DOHH2 (cell line): ENCODE measurements around the gene CARD11.
"Not testable (repeated sequence)": the region's sequence is repeated elsewhere in the genome, so short reads cannot be mapped to it uniquely, and the experiment has no call there.

ENCODE experiments used
- H3F3A ChIP-seq: fragments of 200-600 bp; sonication (generic), shearing (Covaris generic); 2 replicates; pipeline ENCODE4 v1.6.0; 2016; ENCODE audit warnings: antibody characterized with exemption, mild to moderate bottlenecking; ENCODE audit not compliant: control insufficient read depth, insufficient read depth
- H3K27ac ChIP-seq: fragments of 200-600 bp; sonication (generic); 2 replicates; pipeline ENCODE4 v1.5.1; 2014; ENCODE audit warnings: low read depth, mild to moderate bottlenecking, low read length, moderate library complexity
- H3K27me3 ChIP-seq: fragments of 200-600 bp; sonication (generic); 2 replicates; pipeline ENCODE4 v1.6.1; 2014; ENCODE audit warnings: mild to moderate bottlenecking, low read length, mixed read lengths; ENCODE audit not compliant: control insufficient read depth
- H3K36me3 ChIP-seq: fragments of 200-600 bp; sonication (generic); 2 replicates; pipeline ENCODE4 v1.6.1; 2014; ENCODE audit warnings: mild to moderate bottlenecking, low read length, moderate library complexity, mixed read lengths; ENCODE audit not compliant: control insufficient read depth
- H3K4me1 ChIP-seq: fragments of 200-600 bp; sonication (generic); 2 replicates; pipeline ENCODE4 v1.6.1; 2014; ENCODE audit warnings: mild to moderate bottlenecking, low read length, mixed read lengths; ENCODE audit not compliant: control insufficient read depth
- H3K4me2 ChIP-seq: fragments of 200-600 bp; sonication (generic); 2 replicates; pipeline ENCODE4 v1.6.0; 2014; ENCODE audit warnings: mild to moderate bottlenecking, low read length, moderate library complexity
- H3K4me3 ChIP-seq: fragments of 200-600 bp; sonication (generic); 2 replicates; pipeline ENCODE4 v1.5.1; 2014; ENCODE audit warnings: mild to moderate bottlenecking, low read length, mixed read lengths
- H3K79me2 ChIP-seq: fragments of 200-600 bp; sonication (generic); 2 replicates; pipeline ENCODE4 v1.6.1; 2014; ENCODE audit warnings: mild to moderate bottlenecking, low read length, mixed read lengths; ENCODE audit not compliant: control insufficient read depth
- H3K9me2 ChIP-seq: fragments of 200-600 bp; sonication (generic); replicated peaks from 2 replicates; pipeline ENCODE4 v1.6.1; 2014; ENCODE audit warnings: mild to moderate bottlenecking, low read length, mixed read lengths; ENCODE audit not compliant: control insufficient read depth
- H3K9me3 ChIP-seq: fragments of 200-600 bp; sonication (generic); 2 replicates; pipeline ENCODE4 v1.6.1; 2014; ENCODE audit warnings: antibody characterized with exemption, low read length, mixed read lengths; ENCODE audit not compliant: control insufficient read depth, insufficient read depth
- H4K20me1 ChIP-seq: fragments of 200-600 bp; sonication (generic); 2 replicates; pipeline ENCODE4 v1.6.0; 2014; ENCODE audit warnings: low read depth, mild to moderate bottlenecking, antibody characterized with exemption, low read length, moderate library complexity; ENCODE audit not compliant: control insufficient read depth, insufficient read depth
- CTCF ChIP-seq: fragments of 200-600 bp; sonication (generic); IDR thresholded peaks from one replicate; pipeline ENCODE4 v1.5.1; 2014; ENCODE audit warnings: antibody characterized with exemption, mild to moderate bottlenecking, low read depth, low read length; ENCODE audit not compliant: poor library complexity, severe bottlenecking
- EZH2phosphoT487 ChIP-seq: fragments of 200-600 bp; sonication (generic); IDR thresholded peaks from 2 replicates; pipeline ENCODE4 v1.6.1; 2017; ENCODE audit warnings: borderline replicate concordance, mild to moderate bottlenecking, antibody characterized with exemption, low read length, moderate library complexity, mixed read lengths

CARD11 gene

GRCh38 chr7:2920956-2921652 lies 122.6 kb downstream of the CARD11 start:
- Histone ChIP-seq H3K27me3 (no peaks in the 10 kb centered on the region), H3F3A (no peaks in the 10 kb centered on the region), H3K79me2 (no peaks in the 10 kb centered on the region), H3K4me1 (no peaks in the 10 kb centered on the region), H3K27ac (no peak overlapping the region), H3K9me3 (no peaks in the 10 kb centered on the region), H3K4me3 (no peak overlapping the region), H3K36me3 (peaks cover 73% of the 10 kb centered on the region), H3K4me2 (no peak overlapping the region), H4K20me1 (no peaks in the 10 kb centered on the region), H3K9me2 (no peaks in the 10 kb centered on the region)
- TF ChIP-seq EZH2phosphoT487 (no peak), CTCF (no peak)

DNA sequence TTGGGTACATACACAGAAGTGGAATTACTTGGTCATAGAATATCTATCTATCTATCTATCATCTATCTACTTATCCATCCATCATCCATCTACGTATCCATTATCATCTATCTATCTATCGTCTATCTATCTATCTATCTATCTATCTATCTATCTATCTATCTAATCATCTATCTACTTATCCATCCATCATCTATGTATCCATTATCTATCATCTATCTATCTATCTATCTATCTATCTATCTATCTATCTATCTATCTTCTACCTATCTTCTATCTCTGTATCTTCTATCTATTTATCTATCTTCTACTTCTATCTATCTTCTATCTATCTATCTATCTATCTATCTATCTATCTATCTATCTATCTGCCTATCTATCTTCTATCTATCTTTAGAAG lies 123.2 kb downstream of the CARD11 start:
- not testable (repeated sequence) for H3K4me3 ChIP-seq, H3F3A ChIP-seq, H3K27ac ChIP-seq, H3K27me3 ChIP-seq, H3K79me2 ChIP-seq, H4K20me1 ChIP-seq, H3K9me3 ChIP-seq, H3K4me2 ChIP-seq, H3K9me2 ChIP-seq, H3K4me1 ChIP-seq
- H3K36me3 ChIP-seq: peaks cover 79% of the 10 kb centered on the region

DNA sequence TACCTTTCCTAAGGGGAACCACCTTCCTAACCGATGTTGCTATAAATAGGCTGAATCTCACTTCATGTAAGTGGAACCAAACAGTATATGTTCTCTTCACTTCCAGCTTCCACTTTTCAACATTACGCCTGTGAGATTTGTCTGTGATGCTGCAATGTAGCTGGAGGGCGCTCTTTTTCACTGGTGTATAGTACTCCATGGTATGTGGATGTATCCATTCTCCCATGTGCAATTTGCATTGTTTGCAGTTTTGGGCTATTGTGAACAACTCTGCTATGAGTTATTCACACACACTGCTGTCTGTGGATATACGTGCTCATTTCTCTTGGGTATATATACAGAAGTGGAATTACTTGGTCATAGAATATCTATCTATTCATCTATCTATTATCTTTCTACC lies 123.6 kb downstream of the CARD11 start:
- Histone ChIP-seq H3K9me3 (no peaks in the 10 kb centered on the region), H3K27ac (no peak overlapping the region), H3K9me2 (no peaks in the 10 kb centered on the region), H3K4me1 (no peaks in the 10 kb centered on the region), H3F3A (no peaks in the 10 kb centered on the region), H3K79me2 (no peaks in the 10 kb centered on the region), H3K27me3 (no peaks in the 10 kb centered on the region), H3K4me3 (no peak overlapping the region), H3K4me2 (no peak overlapping the region), H4K20me1 (no peaks in the 10 kb centered on the region), H3K36me3 (peaks cover 79% of the 10 kb centered on the region)
- TF ChIP-seq EZH2phosphoT487: no peak
- no peak for TF ChIP-seq CTCF

DNA sequence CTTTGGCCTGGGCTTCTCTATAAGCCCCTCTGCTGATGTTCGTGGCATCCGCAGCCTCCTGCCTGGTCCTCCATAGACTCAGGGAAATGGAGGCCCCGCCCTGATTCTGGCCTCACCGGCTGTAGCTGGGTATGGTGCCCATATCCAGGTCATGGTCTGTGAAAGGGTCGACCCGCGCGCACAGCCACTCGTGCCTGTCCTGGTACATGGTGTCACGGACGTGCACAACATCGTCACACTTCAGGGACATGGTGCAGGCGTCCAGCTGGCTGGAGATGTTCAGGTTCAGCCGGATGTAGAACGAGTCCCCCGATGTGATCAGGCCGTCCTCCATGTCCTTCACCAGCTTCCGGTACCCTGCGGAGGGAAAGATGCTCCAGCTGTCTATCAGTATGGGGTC lies 124.4 kb downstream of the CARD11 start:
- TF ChIP-seq EZH2phosphoT487 (no peak), CTCF (no peak)
- H3K4me1 ChIP-seq: no peaks in the 10 kb centered on the region
- no peak overlapping the region for H3K4me2 ChIP-seq
- no peak overlapping the region for H3K27ac ChIP-seq
- H3K9me2 ChIP-seq: no peaks in the 10 kb centered on the region
- no peaks in the 10 kb centered on the region for H3F3A ChIP-seq
- H3K79me2 ChIP-seq: no peaks in the 10 kb centered on the region
- H3K9me3 ChIP-seq: no peaks in the 10 kb centered on the region
- H3K36me3 ChIP-seq: peaks cover 81% of the 10 kb centered on the region
- no peaks in the 10 kb centered on the region for H4K20me1 ChIP-seq
- H3K27me3 ChIP-seq: no peaks in the 10 kb centered on the region
- no peak overlapping the region for H3K4me3 ChIP-seq
